ENCODE results near the gene EPG5. TPM values are rescaled to one million over a fixed set of nuclear protein-coding genes. Genes with fewer than 3 reads are reported as not detected.
"Not testable (repeated sequence)": the region's sequence is repeated elsewhere in the genome, so short reads cannot be mapped to it uniquely, and the experiment has no call there.

The EPG5 gene
- total and polyA plus RNA-seq, 2 of the 4 experiments (the other 2 are of a cell fraction) = 37.3 to 114 TPM

- H2BK5ac ChIP-seq (ENCODE audit: low read depth, low read length, poor library complexity, severe bottlenecking); H4K91ac ChIP-seq (ENCODE audit: insufficient read depth, low read depth, low read length); H4K8ac ChIP-seq (ENCODE audit: low read depth in 2 of 2, low read length in 2 of 2); H3K9me3 ChIP-seq (ENCODE audit: control insufficient read depth, insufficient read depth, low read length); H2BK20ac ChIP-seq (ENCODE audit: low read depth, low read length); H3K56ac ChIP-seq (ENCODE audit: extremely low read depth, insufficient read depth, low read length); H3K4me2 ChIP-seq (ENCODE audit: low read depth, low read length); H3K23ac ChIP-seq (ENCODE audit: low read depth, low read length); H4K20me1 ChIP-seq (ENCODE audit: insufficient read depth, low read length); H2AK9ac ChIP-seq (replicated peaks; ENCODE audit: low read depth, low read length, poor library complexity); H2BK120ac ChIP-seq (ENCODE audit: low read depth, low read length); intact Hi-C loops (cut with micrococcal nuclease); H3K14ac ChIP-seq (replicated peaks; ENCODE audit: low read depth, low read length); H3K4me3 ChIP-seq (ENCODE audit: insufficient read depth, low read depth, low read length); H3K27me3 ChIP-seq (ENCODE audit: control insufficient read depth, insufficient read depth, low read length); H4K5ac ChIP-seq (ENCODE audit: low read depth, low read length); POLR2A ChIA-PET (ENCODE audit: unreplicated experiment); BruUV-seq (replicated peaks); DNase-seq; dilution Hi-C loops (cut with HindIII; ENCODE audit: low sequenced_read_pairs, unreplicated experiment); H2BK15ac ChIP-seq (ENCODE audit: low read depth, low read length); H3K18ac ChIP-seq (ENCODE audit: low read depth, low read length); H3K4me1 ChIP-seq (ENCODE audit: control insufficient read depth, insufficient read depth, low read length); ATAC-seq (ENCODE audit: low read depth); H3K9ac ChIP-seq (ENCODE audit: low read depth, low read length); H3K27ac ChIP-seq (ENCODE audit: insufficient read depth, low read length); H3K4ac ChIP-seq (ENCODE audit: low read depth, low read length); H2AK5ac ChIP-seq (ENCODE audit: low read depth, low read length); H2AFZ ChIP-seq (replicated peaks; ENCODE audit: low read length, poor library complexity): not testable (repeated sequence)
- Histone ChIP-seq H3K79me1 (ENCODE audit: low read depth in 1 of 2, low read length in 2 of 2) (peaks cover 0 to 15% of the 10 kb centered on the region in 2 experiments; a peak in 2 of 4 replicates), H3K36me3 (ENCODE audit: control insufficient read depth, insufficient read depth, low read length) (peaks cover 26% of the 10 kb centered on the region), H3K9me1 (ENCODE audit: insufficient read depth, low read length) (peaks cover 13% of the 10 kb centered on the region; the same call in 1 of the 2 replicates)
- CTCF ChIA-PET = interaction anchor here (0.7 to 1.2 kb wide), 3 partner anchors 83 to 171 kb away, joined by 3 read pairs; no protein-coding TSS in a partner anchor
- 95% methylated on average over 4 of the region's 13 CpGs; no CpG with 5 or more reads in 1 of the 2 experiments for WGBS, 2 experiments (ENCODE audit: extremely low coverage in 2 of 2, insufficient read length in 1 of 2)
- in situ Hi-C loops (cut with MboI; ENCODE audit: low sequenced_read_pairs) = loop anchor here (10.0 kb wide), 1 partner anchor 64 kb away; no protein-coding TSS in a partner anchor
These were observed 118.5 kb downstream of the EPG5 start for GRCh38 chr18:45848643-45849042.

All from IMR-90 (cell line).